HL-60/S4 treated with phorbol 12-myristate 13-acetate at 8.2 ng/mL for 4 days and 3 days (cell line): ENCODE results near the gene CREBZF.
"Not testable (repeated sequence)": the region's sequence is repeated elsewhere in the genome, so short reads cannot be mapped to it uniquely, and the experiment has no call there.

ENCODE experiments used
- in situ Hi-C: fragments of 300-500 bp; cut with MboI; formaldehyde crosslinking; loops from 2 replicates; pipeline ENCODE4 v1.15.0; 2022; ENCODE audit warnings: low sequenced_read_pairs

Gene CREBZF

DNA sequence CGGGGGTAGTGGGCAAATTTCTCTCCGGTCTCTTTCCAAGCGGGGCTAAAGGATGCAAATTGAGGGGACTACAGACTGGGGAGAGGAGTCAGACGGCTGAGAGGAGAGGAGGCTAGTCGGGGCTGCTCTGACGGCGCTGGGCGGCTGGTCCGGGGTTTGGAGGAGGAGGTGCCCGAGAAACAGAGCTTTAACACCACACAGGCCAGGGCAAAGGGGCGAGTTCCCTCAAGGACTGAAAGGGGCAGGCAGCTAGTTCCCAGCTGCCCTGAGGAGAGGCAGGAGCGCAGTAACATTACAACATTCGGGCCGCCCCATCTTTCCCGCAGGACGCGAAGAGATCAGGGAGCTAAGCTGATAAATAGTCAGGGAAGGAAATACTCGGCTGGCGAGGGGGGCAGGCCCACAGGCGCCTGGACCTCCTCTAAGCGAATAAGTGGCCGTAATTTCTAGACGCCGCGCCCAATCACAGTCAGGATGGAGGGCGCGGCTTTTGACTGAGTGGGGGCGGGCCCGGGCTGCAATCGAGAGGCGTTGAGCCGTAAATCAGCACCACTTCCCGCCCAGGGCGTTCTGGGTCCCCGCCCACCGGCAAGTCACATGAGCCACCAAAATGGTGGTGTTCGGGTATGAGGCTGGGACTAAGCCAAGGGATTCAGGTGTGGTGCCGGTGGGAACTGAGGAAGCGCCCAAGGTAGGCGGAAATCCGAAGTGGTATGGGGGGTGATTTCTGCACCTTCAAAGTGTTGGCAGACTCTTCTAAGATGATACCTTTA is 36.7 kb downstream of the CREBZF start, which contains the start of gene TMEM126B:
Gene TMEM126B, plus strand, starts transcription at position 596 of the 773 bp plus-strand sequence. Its CDS starts 15 bp downstream, at position 611.
- in situ Hi-C loops: no loop called here

- in situ Hi-C loops: no loop called here
Measured at GRCh38 chr11:85627332-85627997, 37.5 kb downstream of the CREBZF start, which contains the start of gene DLG2. DLG2 (minus strand) TSS chr11:85627344.

DNA sequence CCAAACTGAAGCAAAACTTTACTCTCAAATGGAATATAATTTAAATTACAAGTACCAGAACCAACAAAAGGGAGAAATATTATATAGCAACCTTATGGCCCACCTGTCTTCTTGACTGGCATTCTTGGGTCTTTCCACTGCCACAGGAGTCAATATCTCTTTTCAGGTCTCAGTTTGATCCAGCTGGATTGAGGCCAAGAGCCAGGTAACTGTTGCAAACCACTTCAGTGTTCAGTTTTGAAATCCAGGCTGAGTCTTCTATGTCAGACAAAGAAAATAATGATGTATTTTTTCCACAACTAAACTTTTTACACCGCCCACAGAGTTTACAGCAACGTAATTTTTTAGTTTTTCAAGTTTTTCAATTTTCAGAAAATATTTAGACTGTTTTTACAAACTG is 38.4 kb downstream of the CREBZF start:
- in situ Hi-C loops: no loop called here

GRCh38 chr11:85620256-85620655 is 44.7 kb downstream of the CREBZF start:
- in situ Hi-C loops: no loop called here

- in situ Hi-C loops: no loop called here
Measured at GRCh38 chr11:85619499-85619898, 45.4 kb downstream of the CREBZF start.

DNA sequence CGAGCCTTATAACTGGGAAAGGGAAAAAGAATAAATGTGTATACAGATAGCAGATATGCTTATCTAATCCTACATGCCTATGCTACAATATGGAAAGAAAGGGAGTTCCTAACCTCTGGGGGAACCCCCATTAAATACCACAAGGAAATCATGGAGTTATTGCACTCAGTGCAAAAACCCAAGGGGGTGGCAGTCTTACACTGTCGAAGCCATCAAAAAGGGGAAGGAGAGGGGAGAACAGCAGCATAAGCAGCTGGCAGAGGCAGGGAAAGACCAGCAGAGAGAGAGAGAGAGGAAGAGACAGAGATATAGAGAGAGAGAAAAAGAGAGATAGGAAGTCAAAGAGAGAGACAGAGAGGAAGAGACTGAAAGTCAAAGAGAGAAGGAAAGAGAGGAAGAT is 53.3 kb downstream of the CREBZF start:
- in situ Hi-C loops: not testable (repeated sequence)
